GM12891 (cell line): ENCODE measurements around the gene OMG.

Source experiments
- PAX5 ChIP-seq: IDR thresholded peaks from 2 replicates; pipeline ENCODE4 v1.6.1; 2011; ENCODE audit warnings: low read length, moderate library complexity, mild to moderate bottlenecking; ENCODE audit not compliant: insufficient read depth, severe bottlenecking
- POLR2A ChIP-seq: IDR thresholded peaks from 2 replicates; pipeline ENCODE4 v1.6.1; 2011; ENCODE audit warnings: low read depth, low read length, control low read depth
- POLR2AphosphoS5 ChIP-seq: IDR thresholded peaks from 2 replicates; pipeline ENCODE4 v1.6.1; 2011; ENCODE audit warnings: low read depth, low read length, control low read depth
- SPI1 ChIP-seq: IDR thresholded peaks from 2 replicates; pipeline ENCODE4 v1.6.1; 2011; ENCODE audit warnings: low read depth, low read length, control low read depth
- TAF1 ChIP-seq: IDR thresholded peaks from 2 replicates; pipeline ENCODE4 v1.6.1; 2011; ENCODE audit warnings: low read depth, low read length, control low read depth

- no peak for TF ChIP-seq POLR2A
- no peak for TF ChIP-seq POLR2AphosphoS5
- TF ChIP-seq TAF1: no peak
- no peak for TF ChIP-seq PAX5
- TF ChIP-seq SPI1: no peak
Observed at GRCh38 chr17:31296142-31296541, 897 bp downstream of the OMG start.
